SK-N-SH (cell line): Measurements from ENCODE around the gene CADM1. TPM values are rescaled to one million over a fixed set of nuclear protein-coding genes. Genes with fewer than 3 reads are reported as not detected.
A peak's percentile ranks its signal among the peaks of the same experiment; 100 is the strongest.

ENCODE experiments used
- CTCF ChIA-PET: fragments of 300-600, 350-600 bp; formaldehyde crosslinking; extraction: SDS; loops from one replicate; lab custom pipeline; 2021; lab: Yijun Ruan, JAX
- POLR2A ChIA-PET: fragments of 350-600 bp; sonication (Branson Sonifier 250); formaldehyde crosslinking; extraction: SDS; loops from one replicate; lab custom pipeline; 2020; ENCODE audit warnings: antibody characterized with exemption, inconsistent platforms; lab: Yijun Ruan, JAX
- DNase-seq: peaks from one replicate; pipeline ENCODE4 v3.0.0; 2012
- H2AFZ ChIP-seq: fragments of 200-600 bp; sonication (generic); 2 replicates; pipeline ENCODE4 v1.8.1; 2016; ENCODE audit warnings: antibody characterized with exemption, mild to moderate bottlenecking, low read depth
- H3F3A ChIP-seq: fragments of 200-600 bp; sonication (generic); replicated peaks from 2 replicates; pipeline ENCODE3; 2016; ENCODE audit warnings: antibody characterized with exemption, mild to moderate bottlenecking; ENCODE audit not compliant: insufficient read depth
- H3K27ac ChIP-seq, 2 experiments: fragments of 200-500 bp in 1 of 2; fragments of 200-600 bp in 1 of 2; sonication (Bioruptor generic) in 1 of 2; sonication (generic), shearing (Covaris generic) in 1 of 2; 2 replicates each; pipeline versions ENCODE4 v1.5.1 to v1.6.1; 2014 to 2016; ENCODE audit warnings: low read depth in 2 of 2, inconsistent platforms in 1 of 2, low read length in 1 of 2, mild to moderate bottlenecking in 1 of 2, mixed read lengths in 1 of 2
- H3K27me3 ChIP-seq: fragments of 200-600 bp; sonication (generic), shearing (Covaris generic); 2 replicates; pipeline ENCODE4 v1.6.1; 2016; ENCODE audit warnings: mixed run types; ENCODE audit not compliant: insufficient read depth
- H3K36me3 ChIP-seq, 2 experiments: fragments of 200-500 bp in 1 of 2; fragments of 200-600 bp in 1 of 2; sonication (Bioruptor generic) in 1 of 2; sonication (generic) in 1 of 2; replicated peaks in 1 of 2; 2 replicates each; pipeline versions ENCODE3 to v1.5.1; 2014 to 2016; ENCODE audit warnings: low read length in 1 of 2, mild to moderate bottlenecking in 1 of 2; ENCODE audit not compliant: insufficient read depth in 2 of 2, control insufficient read depth in 1 of 2
- H3K4me1 ChIP-seq, 2 experiments: fragments of 200-500 bp in 1 of 2; fragments of 200-600 bp in 1 of 2; sonication (Bioruptor generic) in 1 of 2; sonication (generic), shearing (Covaris generic) in 1 of 2; 2 replicates each; pipeline versions ENCODE4 v1.5.1 to v1.6.1; 2014 to 2016; ENCODE audit warnings: low read depth in 1 of 2, low read length in 1 of 2, mixed run types in 1 of 2; ENCODE audit not compliant: insufficient read depth in 2 of 2, control insufficient read depth in 1 of 2
- H3K4me2 ChIP-seq: fragments of 200-600 bp; sonication (generic), shearing (Covaris generic); 2 replicates; pipeline ENCODE4 v1.6.1; 2017; ENCODE audit warnings: mixed run types
- H3K4me3 ChIP-seq, 2 experiments: fragments of 200-500 bp in 1 of 2; fragments of 200-600 bp in 1 of 2; sonication (Bioruptor generic) in 1 of 2; sonication (generic), shearing (Covaris generic) in 1 of 2; 2 replicates each; pipeline versions ENCODE4 v1.5.1 to v1.8.1; 2014 to 2016; ENCODE audit warnings: low read depth in 2 of 2, inconsistent platforms in 1 of 2, low read length in 1 of 2, mild to moderate bottlenecking in 1 of 2, mixed read lengths in 1 of 2, moderate library complexity in 1 of 2
- H3K79me2 ChIP-seq: fragments of 200-600 bp; sonication (generic); 2 replicates; pipeline ENCODE4 v1.8.1; 2017; ENCODE audit warnings: mild to moderate bottlenecking; ENCODE audit not compliant: insufficient read depth
- H3K9ac ChIP-seq: fragments of 200-600 bp; sonication (generic); 2 replicates; pipeline ENCODE4 v1.6.1; 2017; ENCODE audit warnings: mixed run types
- H3K9me2 ChIP-seq: fragments of 200-600 bp; sonication (generic); 2 replicates; pipeline ENCODE4 v1.6.1; 2017; ENCODE audit warnings: mixed run types
- H3K9me3 ChIP-seq: fragments of 200-600 bp; sonication (generic); 2 replicates; pipeline ENCODE4 v1.6.1; 2017; ENCODE audit warnings: mixed run types, mild to moderate bottlenecking, moderate library complexity
- H4K20me1 ChIP-seq: fragments of 200-600 bp; sonication (generic); 2 replicates; pipeline ENCODE4 v1.6.1; 2017; ENCODE audit warnings: mild to moderate bottlenecking, mixed run types; ENCODE audit not compliant: insufficient read depth
- EP300 ChIP-seq, 2 experiments: IDR thresholded peaks; 2 replicates each; pipeline versions ENCODE4 v1.4.0 to v1.6.1; 2012; ENCODE audit warnings: borderline replicate concordance in 1 of 2, low read depth in 1 of 2, low read length in 1 of 2
- FOSL2 ChIP-seq: IDR thresholded peaks from 2 replicates; pipeline ENCODE4 v1.4.0; 2012; ENCODE audit warnings: low read depth, mild to moderate bottlenecking, moderate library complexity, borderline replicate concordance
- GABPA ChIP-seq: IDR thresholded peaks from 2 replicates; pipeline ENCODE4 v1.4.0; 2012; ENCODE audit warnings: low read depth, mild to moderate bottlenecking
- GATA2 ChIP-seq: sonication (generic); formaldehyde crosslinking; IDR thresholded peaks from 2 replicates; pipeline ENCODE4 v1.5.0; 2020; ENCODE audit warnings: mild to moderate bottlenecking, missing genetic modification reagents
- MEF2A ChIP-seq: IDR thresholded peaks from 2 replicates; pipeline ENCODE4 v1.4.0; 2012; ENCODE audit warnings: low read depth, borderline replicate concordance
- MXI1 ChIP-seq: IDR thresholded peaks from 2 replicates; pipeline ENCODE4 v1.6.1; 2012; ENCODE audit warnings: mild to moderate bottlenecking, low read depth, low read length, improper control_type of control experiment
- NRF1 ChIP-seq: IDR thresholded peaks from 2 replicates; pipeline ENCODE4 v1.6.1; 2012; ENCODE audit warnings: low read depth, mild to moderate bottlenecking, low read length
- RAD21 ChIP-seq: IDR thresholded peaks from 2 replicates; pipeline ENCODE4 v1.6.1; 2012; ENCODE audit warnings: mild to moderate bottlenecking, low read length
- SIN3A ChIP-seq: IDR thresholded peaks from 2 replicates; pipeline ENCODE4 v1.6.1; 2012; ENCODE audit warnings: low read depth, mild to moderate bottlenecking, low read length, moderate library complexity, borderline replicate concordance
- TEAD4 ChIP-seq: IDR thresholded peaks from 2 replicates; pipeline ENCODE4 v1.4.0; 2012; ENCODE audit warnings: mild to moderate bottlenecking, borderline replicate concordance; ENCODE audit not compliant: insufficient read depth
- USF1 ChIP-seq: IDR thresholded peaks from 2 replicates; pipeline ENCODE4 v1.4.0; 2012; ENCODE audit warnings: low read depth, borderline replicate concordance
- YY1 ChIP-seq: IDR thresholded peaks from 2 replicates; pipeline ENCODE4 v1.4.0; 2012; ENCODE audit warnings: low read depth, mild to moderate bottlenecking
- WGBS: methylation state at CpG from one replicate; pipeline ENCODE4 v1.1.6; 2017; ENCODE audit warnings: low lambda C conversion rate; 5-methylcytosine and 5-hydroxymethylcytosine counted together
- polyA plus RNA-seq, 3 experiments: library from polyadenylated mRNA; depleted of rRNA; stranded (reverse); fragments of >200 nt; gene quantifications; 2 replicates each; pipeline ENCODE4 v1.2.3, GENCODE V29; 2012
- TF ChIP-seq, protein P1 (sequence below): fragments of 200-600 bp; sonication (generic); IDR thresholded peaks from 2 replicates; pipeline ENCODE4 v1.6.1; 2017; ENCODE audit warnings: antibody characterized with exemption, mild to moderate bottlenecking, moderate library complexity
- TF ChIP-seq, protein P2 (sequence below): IDR thresholded peaks from 2 replicates; pipeline ENCODE4 v1.6.1; 2012; ENCODE audit warnings: mild to moderate bottlenecking, low read depth, low read length, moderate library complexity
- TF ChIP-seq, protein P3 (sequence below): fragments of 150-350 bp; IDR thresholded peaks from 2 replicates; pipeline ENCODE4 v1.6.1; 2017; ENCODE audit warnings: antibody characterized with exemption, low read length, low read depth, borderline replicate concordance

CADM1 gene
- polyA plus RNA-seq, 1 of the 3 experiments (the other 2 are of a cell fraction) = 7.9 TPM

GRCh38 chr11:115396533-115396932, 107.7 kb downstream of the CADM1 start (continued):
- TF ChIP-seq FOSL2 = no peak
- TF ChIP-seq NRF1 = no peak
- TF ChIP-seq MXI1 = no peak
- no peak for TF ChIP-seq TEAD4
- TF ChIP-seq YY1 = no peak

GRCh38 chr11:115393950-115394349, 110.3 kb downstream of the CADM1 start:
- H3K4me1 ChIP-seq = peaks cover 0 to 19% of the 10 kb centered on the region in 2 experiments; a peak in 2 of 4 replicates
- H3K9me3 ChIP-seq = no peaks in the 10 kb centered on the region
- H3K9ac ChIP-seq = no peak overlapping the region
- no peaks in the 10 kb centered on the region for H3K9me2 ChIP-seq
- no peak overlapping the region for H3K4me2 ChIP-seq
- no peaks in the 10 kb centered on the region for H3F3A ChIP-seq
- H2AFZ ChIP-seq = no peak overlapping the region
- TF ChIP-seq, protein P1, sequence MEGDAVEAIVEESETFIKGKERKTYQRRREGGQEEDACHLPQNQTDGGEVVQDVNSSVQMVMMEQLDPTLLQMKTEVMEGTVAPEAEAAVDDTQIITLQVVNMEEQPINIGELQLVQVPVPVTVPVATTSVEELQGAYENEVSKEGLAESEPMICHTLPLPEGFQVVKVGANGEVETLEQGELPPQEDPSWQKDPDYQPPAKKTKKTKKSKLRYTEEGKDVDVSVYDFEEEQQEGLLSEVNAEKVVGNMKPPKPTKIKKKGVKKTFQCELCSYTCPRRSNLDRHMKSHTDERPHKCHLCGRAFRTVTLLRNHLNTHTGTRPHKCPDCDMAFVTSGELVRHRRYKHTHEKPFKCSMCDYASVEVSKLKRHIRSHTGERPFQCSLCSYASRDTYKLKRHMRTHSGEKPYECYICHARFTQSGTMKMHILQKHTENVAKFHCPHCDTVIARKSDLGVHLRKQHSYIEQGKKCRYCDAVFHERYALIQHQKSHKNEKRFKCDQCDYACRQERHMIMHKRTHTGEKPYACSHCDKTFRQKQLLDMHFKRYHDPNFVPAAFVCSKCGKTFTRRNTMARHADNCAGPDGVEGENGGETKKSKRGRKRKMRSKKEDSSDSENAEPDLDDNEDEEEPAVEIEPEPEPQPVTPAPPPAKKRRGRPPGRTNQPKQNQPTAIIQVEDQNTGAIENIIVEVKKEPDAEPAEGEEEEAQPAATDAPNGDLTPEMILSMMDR = no peak
- peak in 1 of 2 experiments; percentile 31; a peak in 1 of 4 replicates for TF ChIP-seq EP300 (IDR thresholded peaks at IDR 0.05; ENCODE audit: borderline replicate concordance in 1 of 2, low read depth in 1 of 2, low read length in 1 of 2)
- peak; percentile 53 for TF ChIP-seq GATA2 (CRISPR knock-in tag)
- TF ChIP-seq YY1 = no peak
- TF ChIP-seq, protein P2, sequence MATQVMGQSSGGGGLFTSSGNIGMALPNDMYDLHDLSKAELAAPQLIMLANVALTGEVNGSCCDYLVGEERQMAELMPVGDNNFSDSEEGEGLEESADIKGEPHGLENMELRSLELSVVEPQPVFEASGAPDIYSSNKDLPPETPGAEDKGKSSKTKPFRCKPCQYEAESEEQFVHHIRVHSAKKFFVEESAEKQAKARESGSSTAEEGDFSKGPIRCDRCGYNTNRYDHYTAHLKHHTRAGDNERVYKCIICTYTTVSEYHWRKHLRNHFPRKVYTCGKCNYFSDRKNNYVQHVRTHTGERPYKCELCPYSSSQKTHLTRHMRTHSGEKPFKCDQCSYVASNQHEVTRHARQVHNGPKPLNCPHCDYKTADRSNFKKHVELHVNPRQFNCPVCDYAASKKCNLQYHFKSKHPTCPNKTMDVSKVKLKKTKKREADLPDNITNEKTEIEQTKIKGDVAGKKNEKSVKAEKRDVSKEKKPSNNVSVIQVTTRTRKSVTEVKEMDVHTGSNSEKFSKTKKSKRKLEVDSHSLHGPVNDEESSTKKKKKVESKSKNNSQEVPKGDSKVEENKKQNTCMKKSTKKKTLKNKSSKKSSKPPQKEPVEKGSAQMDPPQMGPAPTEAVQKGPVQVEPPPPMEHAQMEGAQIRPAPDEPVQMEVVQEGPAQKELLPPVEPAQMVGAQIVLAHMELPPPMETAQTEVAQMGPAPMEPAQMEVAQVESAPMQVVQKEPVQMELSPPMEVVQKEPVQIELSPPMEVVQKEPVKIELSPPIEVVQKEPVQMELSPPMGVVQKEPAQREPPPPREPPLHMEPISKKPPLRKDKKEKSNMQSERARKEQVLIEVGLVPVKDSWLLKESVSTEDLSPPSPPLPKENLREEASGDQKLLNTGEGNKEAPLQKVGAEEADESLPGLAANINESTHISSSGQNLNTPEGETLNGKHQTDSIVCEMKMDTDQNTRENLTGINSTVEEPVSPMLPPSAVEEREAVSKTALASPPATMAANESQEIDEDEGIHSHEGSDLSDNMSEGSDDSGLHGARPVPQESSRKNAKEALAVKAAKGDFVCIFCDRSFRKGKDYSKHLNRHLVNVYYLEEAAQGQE = no peak
- H3K36me3 ChIP-seq = peaks cover 0 to 2% of the 10 kb centered on the region in 2 experiments
- peak overlapping the region in 1 of 2 experiments; percentile 43; a peak in 2 of 4 replicates for H3K27ac ChIP-seq
- CTCF ChIA-PET = interaction anchor here (1.1 to 2.0 kb wide), 3 partner anchors 14 to 41 kb away, joined by 4 to 10 read pairs (median 4); no protein-coding TSS in a partner anchor
- DNase-seq = no peak
- H3K4me3 ChIP-seq = no peak overlapping the region
- POLR2A ChIA-PET = no interaction called here
- no peaks in the 10 kb centered on the region for H4K20me1 ChIP-seq
- no peaks in the 10 kb centered on the region for H3K27me3 ChIP-seq
- H3K79me2 ChIP-seq = no peaks in the 10 kb centered on the region; the same call in 1 of the 2 replicates

DNA sequence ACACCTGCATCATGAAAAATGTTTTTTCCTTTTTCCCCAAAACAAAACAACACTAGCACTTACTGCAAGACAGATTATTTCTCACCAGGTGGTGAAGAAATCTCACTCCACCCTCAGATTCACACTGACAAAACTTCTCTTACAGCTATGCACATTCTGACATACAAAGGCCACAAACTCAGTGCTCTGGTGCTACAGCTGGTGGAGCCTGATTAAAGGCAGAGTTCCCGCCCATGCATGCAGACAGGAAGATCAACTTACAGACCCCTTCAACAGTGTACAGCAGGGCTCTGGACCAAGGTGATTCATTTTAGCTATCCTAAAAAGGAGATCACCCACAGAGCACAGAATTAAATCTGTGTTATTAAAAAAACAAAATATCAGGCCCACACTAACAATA, 112.6 kb downstream of the CADM1 start:
- CTCF ChIA-PET = interaction anchor here (1.2 kb wide), 1 partner anchor 87 kb away, joined by 3 read pairs; no protein-coding TSS in a partner anchor
- Histone ChIP-seq H3K9ac (no peak overlapping the region), H3K4me1 (peaks cover 0 to 19% of the 10 kb centered on the region in 2 experiments; a peak in 2 of 4 replicates), H3K36me3 (no peaks in the 10 kb centered on the region), H3K79me2 (no peaks in the 10 kb centered on the region; the same call in 1 of the 2 replicates), H4K20me1 (no peaks in the 10 kb centered on the region), H3K9me2 (no peaks in the 10 kb centered on the region), H3K27ac (peak overlapping the region in 1 of 2 experiments; percentile 50; a peak in 2 of 4 replicates), H3K9me3 (no peaks in the 10 kb centered on the region), H3K4me2 (no peak overlapping the region), H3K4me3 (no peak overlapping the region), H3F3A (no peaks in the 10 kb centered on the region), H2AFZ (no peak overlapping the region), H3K27me3 (no peaks in the 10 kb centered on the region)
- WGBS = 33% methylated on average over 1 of the region's 1 CpG
- DNase-seq = peak; percentile 29
- POLR2A ChIA-PET = no interaction called here
- TF ChIP-seq SIN3A (no peak), MEF2A (no peak), USF1 (no peak), MXI1 (no peak; the same call in 1 of the 2 replicates), RAD21 (no peak), GABPA (no peak)
- TF ChIP-seq, protein P3, sequence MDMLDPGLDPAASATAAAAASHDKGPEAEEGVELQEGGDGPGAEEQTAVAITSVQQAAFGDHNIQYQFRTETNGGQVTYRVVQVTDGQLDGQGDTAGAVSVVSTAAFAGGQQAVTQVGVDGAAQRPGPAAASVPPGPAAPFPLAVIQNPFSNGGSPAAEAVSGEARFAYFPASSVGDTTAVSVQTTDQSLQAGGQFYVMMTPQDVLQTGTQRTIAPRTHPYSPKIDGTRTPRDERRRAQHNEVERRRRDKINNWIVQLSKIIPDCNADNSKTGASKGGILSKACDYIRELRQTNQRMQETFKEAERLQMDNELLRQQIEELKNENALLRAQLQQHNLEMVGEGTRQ = no peak
